Measurements from ENCODE around the gene DHRS1.
"Not testable (repeated sequence)": the region's sequence is repeated elsewhere in the genome, so short reads cannot be mapped to it uniquely, and the experiment has no call there.

DHRS1 gene

DNA sequence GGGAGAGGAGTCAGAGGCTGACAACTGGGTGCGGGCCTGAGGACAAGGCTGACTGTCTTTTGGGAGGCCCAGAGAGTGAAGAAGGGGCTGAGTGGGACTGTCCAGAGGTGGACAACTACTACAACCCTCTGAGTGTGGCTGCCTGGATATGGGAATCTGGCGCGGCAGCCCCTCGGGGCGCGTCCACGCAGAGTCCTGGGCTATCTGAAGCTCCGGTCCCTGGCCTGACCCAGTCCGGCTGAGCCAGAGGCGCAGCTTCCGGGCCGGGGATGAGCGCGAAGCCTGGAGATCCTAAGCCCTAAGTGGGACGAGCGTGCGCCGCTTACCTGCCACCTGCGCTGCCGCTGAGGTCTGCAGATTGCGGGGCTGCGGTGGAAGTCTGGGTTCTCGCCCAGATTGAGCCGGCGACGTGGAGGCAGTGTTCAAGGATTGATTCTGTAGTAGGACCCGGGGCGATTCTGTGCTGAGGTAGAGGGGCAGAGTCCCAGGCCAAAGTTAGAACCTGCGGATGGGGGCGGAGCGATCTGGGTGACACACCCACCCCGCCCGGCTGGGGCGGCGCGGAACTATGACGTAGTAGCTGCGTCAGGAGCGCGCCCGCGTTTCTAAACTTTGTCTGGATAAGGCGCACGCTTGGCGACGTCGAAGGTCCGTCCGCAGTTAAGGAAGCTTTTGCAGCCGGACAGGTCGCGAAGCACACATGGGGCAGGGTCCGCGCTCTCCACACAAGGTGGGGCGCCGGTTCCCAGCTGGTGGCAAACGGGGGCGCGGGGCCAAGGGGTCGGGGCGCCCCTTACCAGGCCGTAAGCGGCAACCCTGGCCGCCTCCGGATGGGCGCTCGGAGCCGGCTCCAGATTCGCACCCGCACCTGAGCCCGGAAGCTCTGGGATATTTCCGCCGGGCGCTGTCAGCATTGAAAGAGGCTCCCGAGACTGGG is at the start of gene DHRS1, which contains the start of gene NOP9:
DHRS1 (minus strand) TSS at position 526 of the 937 bp plus-strand sequence. CDS start 674 bp downstream, outside the sequence.
NOP9 (plus strand) TSS at position 596 of the 937 bp plus-strand sequence; CDS start at position 701, 105 bp downstream.
- DNase-seq, result peak; percentile 70 to 94

DNA sequence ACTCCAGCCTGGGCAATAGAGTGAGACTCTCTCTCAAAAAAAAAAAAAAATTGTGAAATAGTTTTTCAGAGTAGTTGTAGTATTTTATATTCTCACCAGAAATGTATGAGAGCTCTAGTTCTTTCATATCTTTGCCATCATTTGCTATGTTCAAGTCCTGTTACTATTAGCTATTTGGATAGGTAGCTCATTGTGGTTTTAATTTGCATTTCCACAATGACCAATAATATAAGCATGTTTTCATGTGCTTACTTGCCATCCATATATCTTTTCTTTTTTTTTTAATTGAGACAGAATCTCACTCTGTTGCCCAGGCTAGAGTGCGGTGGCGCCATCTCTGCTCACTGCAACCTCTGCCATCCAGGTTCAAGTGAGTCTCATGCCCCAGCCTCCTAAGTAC is 48.6 kb upstream of the DHRS1 start:
- no peak for DNase-seq

DNA sequence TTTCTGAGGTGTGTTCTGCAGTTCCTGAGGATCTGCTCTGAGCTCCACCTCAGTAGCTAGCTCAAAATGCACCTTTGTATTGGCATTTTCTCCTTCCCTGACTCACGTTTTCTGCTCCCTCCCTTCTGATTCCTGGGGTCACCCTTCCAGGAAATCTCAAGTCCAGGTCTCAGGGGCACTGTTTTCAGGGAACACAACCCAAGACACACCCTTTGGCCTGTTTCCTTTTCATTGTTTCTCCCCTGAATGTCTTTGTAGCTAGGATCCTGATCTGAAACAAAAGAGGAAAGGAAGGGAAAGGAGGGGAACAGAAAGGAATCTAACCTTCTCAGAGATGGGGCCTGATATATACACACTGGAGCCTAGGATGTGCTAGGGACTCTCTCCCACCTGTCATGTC is 47.6 kb upstream of the DHRS1 start:
- DNase-seq, result no peak

DNA sequence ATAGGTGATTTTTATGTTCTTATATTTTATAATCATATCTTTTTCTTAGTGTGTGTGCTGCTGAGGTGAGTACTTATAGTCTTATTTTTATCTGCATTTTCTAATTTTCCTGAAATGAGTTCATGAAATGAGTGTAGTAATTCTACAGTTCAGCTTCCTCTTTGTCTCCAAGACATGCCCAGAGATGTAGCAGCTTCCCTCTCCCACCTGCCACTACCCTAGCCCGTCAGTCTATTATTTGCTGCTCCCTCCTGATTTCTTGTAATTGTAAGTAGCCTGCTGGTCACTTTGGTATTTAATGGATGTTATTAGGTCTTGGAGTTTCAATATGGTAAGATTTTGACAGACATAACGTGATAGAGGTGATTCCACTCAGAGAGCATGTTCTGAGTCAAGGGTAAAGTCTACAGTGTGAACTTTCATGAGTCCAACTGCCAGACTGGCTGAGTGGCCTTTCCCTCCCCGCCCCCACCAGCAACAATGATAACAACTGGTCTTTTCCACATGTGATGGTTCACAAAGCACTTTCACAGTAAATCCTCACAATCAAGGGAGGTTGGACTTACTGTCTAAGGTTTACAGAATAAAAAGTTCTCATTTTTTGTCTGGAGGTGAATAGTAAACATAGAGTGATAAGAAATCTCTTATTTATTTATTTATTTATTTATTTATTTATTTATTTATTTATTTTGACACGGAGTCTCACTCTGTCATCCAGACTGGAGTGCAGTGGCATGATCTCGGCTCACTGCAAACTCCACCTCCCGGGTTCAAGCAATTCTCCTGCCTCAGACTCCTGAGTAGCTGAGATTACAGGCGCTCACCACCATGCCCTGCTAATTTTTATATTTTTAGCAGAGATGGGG is 44.4 kb upstream of the DHRS1 start:
- DNase-seq, result no peak

DNA sequence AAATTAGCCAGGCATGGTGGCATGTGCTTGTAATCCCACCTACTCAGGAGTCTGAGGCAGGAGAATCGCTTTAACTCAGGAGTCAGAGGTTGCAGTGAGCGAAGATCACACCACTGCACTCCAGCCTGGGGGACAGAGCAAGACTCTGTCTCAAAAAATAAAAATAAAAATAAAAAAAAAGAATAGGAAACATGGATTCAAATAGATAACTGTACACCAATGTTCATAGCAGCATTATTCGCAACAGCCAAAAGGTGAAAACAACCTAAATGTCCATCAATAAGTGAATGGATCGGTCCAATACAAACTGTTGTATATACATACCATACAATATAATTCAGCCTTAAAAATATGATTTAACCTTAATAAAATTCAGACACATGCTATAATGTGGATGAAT is 43.3 kb upstream of the DHRS1 start:
- no peak for DNase-seq

DNA sequence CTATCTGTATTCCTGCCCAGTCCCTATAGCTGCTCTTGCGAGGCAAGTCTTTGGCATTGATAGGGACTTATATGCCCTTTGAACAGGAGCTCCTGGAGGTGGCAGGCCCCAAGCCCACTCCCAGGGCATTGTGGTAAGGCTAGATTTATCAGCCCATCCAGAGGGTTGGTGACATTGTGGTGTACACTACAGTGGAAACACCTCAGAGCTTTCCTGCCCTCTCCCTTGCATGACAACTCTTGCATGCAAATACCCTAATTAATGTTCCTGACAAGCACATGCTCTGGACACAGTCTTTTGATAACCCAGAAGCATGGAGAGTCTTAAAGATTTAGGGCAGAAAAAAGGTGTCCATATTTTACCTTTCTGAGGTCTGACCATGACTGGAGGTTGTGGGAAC is 41.0 kb upstream of the DHRS1 start:
- DNase-seq, result no peak

DNA sequence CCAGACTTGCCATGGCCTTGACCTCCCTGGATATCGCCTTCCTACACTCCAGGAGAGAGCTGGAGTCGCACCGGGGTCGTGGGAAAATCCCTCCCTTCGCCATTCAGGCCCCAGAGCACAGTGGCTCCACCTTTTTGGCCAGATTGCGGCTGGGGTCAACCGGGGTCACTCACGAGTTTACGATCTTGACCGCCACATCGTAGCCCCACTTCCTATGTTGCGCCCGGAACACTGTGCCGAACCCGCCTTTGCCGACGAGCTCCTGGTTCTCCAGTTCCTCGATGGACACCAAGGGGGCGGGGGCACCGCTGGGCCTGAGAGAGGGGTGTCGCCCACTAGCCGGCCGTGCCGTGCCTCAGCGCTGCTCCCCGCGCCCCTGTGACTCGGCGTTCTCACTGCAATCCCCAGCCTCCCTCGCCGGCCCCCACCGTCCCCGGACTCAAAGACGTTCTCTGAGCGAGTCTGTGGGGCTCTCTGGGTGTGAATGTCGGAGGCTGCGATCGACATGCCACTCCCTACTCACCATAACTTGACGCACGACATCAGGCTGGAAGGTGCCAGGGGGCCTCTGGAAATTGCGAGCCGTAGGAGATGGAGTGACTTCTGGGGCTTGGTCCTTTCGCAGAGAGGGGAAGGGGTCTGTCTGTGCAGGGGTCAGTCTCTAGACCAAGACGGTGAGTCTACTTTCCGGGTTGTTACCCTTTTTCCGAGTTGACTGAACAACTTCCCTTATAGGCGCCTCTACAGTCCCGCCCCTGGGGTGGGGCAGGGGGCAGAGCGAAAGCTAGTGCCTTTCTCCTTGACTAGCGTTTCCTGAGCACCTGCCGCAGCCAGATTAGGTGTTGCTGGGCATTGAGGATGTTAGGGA is 39.9 kb upstream of the DHRS1 start, which contains the start of gene RIPK3:
RIPK3 (minus strand) TSS at position 708 of the 868 bp plus-strand sequence; CDS start at position 543, 165 bp downstream.
- no peak for DNase-seq

DNA sequence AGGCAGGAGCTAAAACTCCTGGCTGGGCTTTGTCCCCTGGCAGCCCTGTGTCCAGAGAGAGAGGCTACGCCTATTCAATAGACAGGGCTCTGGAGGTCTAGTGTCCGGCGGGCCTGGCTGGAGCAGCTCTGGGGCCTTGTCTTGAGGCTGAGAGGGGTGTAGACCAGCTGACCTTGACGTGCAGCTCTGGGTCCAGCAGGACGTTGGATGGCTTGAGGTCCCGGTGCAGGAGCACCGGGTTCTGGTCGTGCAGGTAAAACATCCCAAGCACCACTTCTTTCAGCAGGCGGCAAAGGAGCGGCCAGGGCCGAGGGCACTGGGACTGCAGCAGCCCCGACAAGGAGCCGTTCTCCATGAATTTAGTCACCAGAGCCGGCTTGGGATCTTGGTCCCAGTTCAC is 39.3 kb upstream of the DHRS1 start:
- no peak for DNase-seq

DNA sequence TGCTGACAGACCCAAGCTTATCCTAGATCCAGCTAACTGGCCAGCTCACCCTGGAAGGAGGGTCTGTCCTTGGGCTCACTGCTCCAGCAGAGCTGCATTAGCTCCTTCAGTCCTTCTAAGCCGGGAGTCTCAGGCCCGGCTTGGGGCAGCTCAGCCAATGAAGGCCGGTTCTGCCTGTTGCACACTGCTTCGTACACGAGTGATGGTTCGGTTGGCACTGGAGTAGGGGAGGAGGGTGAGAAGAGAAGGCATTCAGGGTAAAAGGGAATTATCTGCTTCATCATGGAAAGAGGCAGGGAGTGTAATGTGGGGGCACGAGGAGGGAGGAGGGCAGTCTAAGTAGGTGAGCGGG is 38.2 kb upstream of the DHRS1 start:
- no peak for DNase-seq

DNA sequence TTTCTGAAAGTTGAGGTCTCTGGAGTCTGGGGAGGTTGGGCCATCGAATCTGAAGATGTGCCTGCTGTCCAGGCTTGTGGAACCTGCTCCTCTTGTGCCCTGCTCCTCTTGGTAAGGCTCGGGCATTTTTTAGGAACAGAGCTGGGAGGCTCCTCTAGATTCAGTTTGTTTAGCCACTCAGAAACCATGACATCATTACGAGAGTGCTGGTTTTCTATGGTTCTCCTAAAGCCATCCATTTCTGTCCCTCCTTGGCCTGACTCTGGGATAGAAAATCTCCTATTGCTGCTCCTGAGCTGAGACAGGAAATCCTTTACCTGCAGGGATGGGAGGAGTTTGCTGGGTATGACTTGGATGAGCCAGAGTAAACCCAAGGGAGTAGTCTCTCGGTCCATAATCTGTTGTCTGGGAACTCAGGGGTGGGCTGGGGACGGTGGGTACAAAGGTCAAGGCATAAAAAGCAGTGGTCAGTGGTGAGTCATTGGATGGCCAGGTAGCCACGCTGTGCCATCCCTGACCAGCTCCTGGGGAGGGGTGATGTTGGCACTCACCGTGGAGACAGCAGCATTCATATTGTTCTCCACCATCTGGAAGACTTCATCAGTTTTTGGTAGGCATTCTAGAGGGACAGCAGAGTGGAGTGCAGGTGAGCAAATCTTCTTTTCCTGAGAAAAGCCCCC is 37.7 kb upstream of the DHRS1 start:
- DNase-seq, result no peak

DNA sequence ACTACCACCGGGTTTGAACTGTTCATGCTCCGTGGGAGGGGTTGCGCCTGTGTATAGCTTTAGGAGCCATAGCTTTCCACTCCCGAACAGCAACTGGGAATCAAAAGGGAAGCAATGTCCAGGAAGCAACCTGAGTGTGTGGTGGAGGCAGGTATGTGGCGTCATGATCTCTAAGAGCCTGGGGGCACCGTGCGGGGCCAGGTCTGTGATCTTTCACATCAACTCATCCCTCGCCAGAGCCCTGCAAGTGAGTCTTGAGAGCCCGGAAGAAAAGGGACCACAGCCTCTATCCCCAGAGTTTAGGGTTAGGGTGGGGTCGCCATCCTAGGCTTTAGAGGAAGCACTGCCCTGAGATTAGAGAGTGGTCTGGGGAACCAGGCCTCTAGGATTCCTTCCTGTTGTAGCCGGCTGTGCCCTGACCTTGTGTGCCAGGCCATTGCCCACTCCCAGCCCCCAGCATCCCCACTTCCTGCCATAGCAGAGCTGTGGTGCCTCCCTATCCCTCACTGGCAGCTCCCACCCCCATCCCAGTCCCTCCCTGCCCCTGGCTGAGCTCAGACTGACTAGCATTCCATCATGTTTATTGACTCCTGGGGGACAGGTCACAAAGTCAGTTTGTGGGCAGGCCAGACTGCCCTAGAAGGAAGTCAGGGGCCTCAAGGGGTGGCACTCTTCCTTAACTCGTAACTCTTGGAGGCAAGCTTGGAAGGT is 36.0 kb upstream of the DHRS1 start:
- no peak for DNase-seq

DNA sequence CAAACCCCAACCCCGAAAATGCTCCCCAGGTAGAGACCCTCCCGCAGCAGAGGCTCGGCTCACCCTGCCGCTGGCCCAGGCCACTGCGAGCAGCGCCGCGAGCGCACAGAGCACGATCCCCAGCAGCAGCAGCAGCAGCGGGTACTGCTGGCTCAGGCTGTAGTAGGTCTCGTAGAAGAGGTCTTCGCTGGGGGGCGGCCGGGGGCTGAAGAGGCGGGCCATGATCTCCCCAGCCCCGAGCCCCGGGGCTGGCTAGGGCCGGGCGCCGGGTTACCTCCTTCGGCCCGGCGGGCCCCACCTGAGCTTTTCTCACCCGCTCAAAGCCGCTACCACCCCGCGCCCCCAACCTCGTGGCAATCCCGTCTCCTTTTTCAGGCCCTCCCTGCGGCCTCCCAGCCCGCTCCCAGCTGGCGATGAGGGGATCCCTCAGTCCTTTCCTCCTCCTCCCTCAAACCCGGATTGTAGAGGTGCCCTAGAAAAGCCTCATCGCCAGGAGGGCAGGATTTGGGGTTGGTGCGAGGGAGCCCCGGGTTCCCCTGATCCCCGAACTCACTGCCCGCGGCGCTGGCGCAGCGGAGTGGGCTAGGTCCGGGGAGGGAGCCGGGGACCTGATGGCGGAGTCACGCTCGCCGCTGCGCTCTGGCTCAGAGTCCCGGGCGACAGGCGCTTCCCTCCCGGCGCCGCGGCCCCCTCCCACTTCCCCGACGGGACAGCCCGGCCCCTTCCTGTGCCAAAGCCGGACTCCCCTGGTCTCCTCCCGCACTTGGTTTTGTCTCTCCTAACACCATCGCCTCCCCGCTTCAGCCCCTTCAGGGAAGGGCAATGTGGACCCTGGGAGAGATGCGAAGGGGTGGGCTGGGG is 35.1 kb upstream of the DHRS1 start, which contains the start of gene ADCY4:
ADCY4 (minus strand) TSS at position 641 of the 861 bp plus-strand sequence; CDS start at position 222, 419 bp downstream.
- no peak for DNase-seq

DNA sequence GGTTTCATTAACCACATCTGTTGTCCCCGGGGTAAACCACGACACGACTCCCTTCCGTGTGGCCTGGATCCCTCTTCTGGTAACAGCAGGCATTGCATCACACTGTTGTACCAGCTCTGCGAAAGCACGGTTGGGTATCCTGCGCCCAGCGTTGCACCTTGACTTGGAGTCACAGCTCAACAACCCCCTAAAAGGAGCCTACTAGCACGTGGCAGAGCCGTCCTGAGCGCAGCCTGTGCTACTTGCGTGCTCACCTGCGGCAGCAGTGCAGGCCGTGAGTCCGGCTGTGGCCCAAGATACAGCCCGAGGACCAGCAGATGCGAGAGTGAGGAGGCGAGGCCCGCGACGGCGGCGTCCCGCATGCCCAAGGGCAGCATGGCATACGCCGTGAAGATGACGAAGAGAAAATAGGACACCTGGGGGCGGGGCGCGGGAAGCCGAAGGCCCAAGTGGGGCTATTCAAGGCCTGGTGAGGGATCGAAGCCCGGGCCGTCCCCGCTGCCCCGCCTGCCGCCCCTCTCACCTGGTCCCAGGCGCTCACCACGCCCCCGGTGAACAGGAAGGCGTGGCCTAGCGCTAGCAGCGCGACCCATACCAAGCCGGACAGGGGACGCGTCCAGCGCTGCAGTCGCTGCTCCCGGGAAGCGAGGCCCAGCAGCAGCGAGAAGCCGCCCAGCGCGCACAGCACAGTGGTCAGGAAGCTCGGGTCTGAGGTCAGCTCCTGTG is 32.9 kb upstream of the DHRS1 start:
- peak in 1 of 2 experiments; percentile 60 for DNase-seq

DNA sequence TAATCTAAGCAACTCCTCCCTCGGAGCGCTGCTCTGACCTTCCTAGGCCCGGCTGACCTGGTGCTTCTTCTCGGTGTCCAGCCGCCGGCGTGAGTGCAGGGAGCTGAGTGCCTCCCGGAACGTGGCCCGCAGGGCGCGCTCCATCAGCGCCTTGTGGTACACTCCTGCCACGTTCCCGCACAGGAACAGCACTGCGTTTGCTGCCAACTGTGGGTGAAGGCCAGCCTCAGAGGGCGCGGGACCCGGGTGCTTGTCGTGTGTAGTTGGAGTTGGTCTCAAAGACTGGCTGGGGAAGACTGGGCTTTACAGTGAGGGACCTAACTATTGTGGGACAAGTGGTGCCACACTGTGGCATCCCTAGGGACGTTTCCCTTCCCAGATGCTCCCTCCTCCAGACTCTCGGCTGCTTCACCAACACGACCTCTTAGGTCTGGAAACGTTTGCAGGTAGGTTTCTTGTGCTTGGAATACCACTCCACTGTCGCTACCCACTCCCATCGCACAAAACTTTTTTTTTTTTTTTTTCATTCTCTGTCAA is 32.2 kb upstream of the DHRS1 start:
- no peak for DNase-seq

DNA sequence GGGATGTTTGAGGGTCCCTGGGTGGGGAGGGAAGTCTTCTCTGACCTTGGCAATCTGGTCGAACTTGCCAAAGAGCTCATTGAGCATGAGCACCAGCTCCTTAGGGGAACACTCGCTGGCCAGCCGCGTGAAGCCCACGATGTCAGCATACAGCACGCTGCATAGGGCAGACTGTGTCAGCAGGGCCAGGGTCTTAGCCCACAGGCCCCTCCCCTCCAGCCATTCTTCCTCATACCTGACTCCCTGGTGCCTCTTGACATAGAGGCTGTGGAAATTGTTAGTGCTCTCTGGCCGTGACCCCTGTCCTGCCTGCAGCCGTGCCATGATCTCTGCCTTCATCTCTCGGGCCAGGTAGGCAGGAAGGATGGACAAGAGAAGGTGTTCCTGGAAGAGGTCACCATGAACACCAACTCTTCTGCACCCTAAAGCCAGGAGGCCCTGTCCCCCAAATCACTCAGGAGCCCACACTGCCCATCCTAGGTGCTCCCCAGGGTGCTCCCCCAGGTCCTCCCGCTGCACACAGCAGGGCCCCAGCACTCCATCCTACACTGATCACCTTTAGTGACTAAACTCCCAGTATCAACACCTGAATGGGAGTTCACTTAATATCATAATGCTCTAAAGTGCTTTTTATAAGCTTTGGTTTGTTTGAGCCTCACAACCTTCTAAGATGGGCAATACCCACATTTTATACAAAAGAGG is 31.5 kb upstream of the DHRS1 start:
- DNase-seq, result no peak

DNA sequence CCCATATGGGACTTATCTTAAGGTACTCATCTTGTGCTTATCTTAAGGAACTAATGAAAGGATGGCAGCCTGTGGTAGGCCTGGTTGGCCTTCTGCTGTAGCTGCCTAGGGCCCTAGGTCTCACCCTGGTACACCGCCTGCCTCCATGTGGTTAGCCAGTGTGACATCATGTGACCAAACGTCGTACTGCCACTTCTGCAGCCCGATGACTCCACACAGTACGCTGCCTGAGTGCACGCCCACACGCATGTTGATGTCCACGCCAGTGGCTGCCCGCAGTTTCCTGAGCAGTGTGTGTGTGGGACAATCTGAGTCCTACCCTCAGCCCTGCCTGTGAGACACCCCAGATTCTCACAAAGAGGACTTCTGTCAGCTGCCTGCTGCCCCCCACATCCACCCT is 30.2 kb upstream of the DHRS1 start:
- DNase-seq, result no peak

DNA sequence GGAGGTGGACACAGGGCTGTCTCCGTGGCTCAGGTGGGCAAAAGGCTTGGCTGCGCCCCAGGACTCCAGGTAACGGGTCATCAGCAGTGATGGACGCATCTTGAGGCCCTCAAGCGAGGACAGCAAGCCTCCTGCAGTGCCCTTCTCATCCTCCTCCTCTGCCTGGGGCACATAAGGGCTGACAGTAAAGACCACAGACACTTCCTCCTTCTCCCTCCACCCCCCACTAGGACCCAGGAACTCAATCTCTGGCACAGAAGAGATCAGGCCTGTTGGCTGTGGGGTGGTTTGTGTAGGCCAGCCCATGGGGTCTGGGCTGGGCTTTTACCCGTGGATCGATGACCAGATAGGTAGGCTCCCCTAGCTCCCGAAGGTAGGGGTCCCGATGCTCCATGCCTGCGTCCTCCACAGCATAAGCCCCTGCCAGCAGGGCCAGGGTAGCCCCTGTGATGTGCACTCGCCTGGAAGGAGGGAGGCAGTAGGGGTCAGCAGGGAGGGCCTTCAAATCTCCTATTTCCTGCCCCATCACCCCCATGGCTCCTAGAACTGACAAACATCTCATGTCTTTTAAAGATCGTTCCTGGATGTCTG is 29.6 kb upstream of the DHRS1 start:
- DNase-seq, result no peak

DNA sequence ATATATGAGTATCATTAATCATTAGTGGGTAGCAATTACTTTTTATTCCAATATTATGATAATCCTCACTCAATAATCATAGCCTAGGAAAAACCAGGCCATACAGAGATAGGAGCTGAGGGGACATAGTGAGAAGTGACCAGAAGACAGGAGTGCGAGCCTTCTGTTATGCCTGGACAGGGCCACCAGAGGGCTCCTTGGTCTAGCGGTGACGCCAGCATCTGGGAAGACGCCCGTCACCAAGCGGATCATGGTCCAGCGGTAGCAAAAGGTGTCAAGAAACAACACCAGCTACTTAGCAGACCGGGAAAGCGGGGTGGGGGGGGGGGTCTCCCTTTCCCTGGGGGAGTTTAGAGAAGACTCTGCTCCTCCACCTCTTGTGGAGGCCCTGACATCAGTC is 28.3 kb upstream of the DHRS1 start:
- not testable (repeated sequence) for DNase-seq
